ENCODE measurements around the gene SIX5.
"Not testable (repeated sequence)": the region's sequence is repeated elsewhere in the genome, so short reads cannot be mapped to it uniquely, and the experiment has no call there.

The SIX5 gene

DNA sequence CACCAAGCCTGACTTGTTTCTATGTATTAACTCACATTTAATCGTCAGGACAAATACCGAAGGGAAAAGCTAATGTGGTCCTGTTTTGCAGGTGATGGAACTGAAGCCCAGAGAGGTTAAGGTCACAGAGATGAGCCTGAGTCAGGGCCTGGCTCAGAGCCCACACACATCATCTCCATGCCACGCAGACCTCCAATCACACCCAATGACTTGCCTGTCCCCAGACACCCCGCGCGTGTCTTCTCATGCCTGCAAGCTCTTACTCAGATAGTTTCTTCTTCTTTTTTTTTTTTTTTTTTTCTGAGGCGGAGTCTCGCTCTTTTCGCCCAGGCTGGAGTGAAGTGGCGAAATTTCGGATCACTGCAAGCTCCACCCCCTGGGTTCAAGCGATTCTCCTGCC lies 16.4 kb downstream of the SIX5 start:
- no peak for DNase-seq

DNA sequence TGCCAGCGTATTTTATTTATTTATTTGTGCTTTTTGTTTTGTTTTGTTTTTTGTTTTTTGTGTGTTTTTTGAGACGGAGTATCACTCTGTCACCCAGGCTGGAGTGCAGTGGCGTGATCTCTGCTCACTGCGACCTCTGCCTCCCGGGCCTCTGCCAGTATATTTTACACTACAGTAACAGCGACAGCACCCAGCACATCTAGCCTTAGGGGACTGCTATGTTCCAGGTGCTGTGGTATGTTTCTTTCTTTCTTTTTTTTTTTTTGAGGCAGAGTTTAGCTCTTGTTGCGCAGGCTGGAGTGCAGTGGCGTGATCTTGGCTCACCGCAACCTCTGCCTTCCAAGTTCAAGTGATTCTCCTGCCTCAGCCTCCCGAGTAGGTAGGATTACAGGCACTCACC lies 17.6 kb downstream of the SIX5 start:
- not testable (repeated sequence) for DNase-seq

DNA sequence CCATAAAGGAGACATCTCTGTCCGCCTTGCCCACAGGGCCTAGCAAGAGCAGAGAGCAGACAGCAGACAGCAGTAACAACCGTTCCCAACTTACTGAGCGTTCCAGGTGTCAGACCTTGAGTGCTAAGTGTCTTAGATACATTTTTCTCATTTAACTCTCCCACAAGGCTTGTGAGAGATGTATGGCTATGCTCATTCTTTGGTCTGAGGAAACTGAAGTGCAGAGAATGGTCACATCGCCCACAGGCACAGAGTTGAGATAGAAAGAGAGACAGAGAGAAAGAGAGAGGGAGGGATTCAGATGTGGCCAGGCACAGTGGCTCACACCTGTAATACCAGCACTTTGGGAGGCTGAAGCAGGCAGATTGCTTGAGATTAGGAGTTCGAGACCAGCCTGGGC lies 21.5 kb downstream of the SIX5 start:
- DNase-seq = no peak

DNA sequence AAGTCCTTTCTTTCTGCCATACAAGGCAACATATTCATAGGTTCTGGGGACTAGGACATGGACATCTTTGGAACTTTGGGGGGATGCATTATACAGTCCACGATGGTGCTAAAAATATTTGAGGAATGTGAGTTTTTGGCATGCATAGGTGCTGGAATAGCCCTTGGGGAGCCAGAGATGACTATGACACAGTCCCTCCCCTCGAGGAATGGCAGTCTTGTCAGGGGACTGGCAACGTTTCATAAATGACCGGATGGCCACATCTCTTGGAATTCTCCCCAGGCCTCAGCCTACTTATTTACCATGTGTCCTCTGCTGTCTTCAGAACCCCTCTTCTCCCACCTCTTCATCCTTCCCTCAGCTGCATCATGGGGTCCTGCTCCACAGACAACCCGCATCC lies 22.2 kb downstream of the SIX5 start:
- DNase-seq = no peak

DNA sequence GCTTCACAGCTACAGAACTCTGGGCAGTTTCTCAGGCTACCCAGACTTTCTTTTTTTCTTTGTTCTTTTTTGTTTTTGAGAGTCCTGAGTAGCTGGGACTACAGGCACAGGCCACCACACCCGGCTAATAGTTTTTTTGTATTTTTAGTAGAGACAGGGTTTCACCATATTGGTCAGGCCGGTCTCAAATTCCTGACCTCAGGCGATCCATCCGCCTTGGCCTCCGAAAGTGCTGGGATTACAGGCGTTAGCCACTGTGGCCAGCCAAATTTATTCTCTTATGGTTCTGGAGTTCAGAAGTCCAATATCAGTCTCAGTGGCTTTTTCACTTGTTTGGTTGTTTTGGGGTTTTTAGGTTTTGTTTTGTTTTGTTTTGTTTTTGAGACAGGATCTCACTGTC lies 23.4 kb downstream of the SIX5 start:
- DNase-seq = no peak

DNA sequence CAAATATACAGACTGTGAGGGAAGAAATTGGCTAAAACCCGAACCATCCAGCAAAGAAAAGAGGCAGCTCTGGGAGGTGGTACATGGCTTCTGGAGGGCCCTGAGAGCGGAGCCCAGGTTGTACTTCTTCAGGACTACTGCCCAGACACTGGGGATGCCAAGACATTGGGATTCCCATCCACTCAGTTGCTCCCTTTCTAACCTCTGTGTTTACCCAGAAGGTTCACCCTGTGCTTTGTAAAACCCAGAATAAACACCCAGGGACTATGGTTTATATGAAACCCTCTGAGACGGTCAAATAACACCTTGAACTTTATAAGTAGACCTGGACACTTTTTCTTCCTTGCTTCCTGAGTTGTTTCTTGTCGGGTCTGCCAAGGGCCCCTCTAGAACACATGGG lies 26.1 kb downstream of the SIX5 start:
- no peak for DNase-seq

DNA sequence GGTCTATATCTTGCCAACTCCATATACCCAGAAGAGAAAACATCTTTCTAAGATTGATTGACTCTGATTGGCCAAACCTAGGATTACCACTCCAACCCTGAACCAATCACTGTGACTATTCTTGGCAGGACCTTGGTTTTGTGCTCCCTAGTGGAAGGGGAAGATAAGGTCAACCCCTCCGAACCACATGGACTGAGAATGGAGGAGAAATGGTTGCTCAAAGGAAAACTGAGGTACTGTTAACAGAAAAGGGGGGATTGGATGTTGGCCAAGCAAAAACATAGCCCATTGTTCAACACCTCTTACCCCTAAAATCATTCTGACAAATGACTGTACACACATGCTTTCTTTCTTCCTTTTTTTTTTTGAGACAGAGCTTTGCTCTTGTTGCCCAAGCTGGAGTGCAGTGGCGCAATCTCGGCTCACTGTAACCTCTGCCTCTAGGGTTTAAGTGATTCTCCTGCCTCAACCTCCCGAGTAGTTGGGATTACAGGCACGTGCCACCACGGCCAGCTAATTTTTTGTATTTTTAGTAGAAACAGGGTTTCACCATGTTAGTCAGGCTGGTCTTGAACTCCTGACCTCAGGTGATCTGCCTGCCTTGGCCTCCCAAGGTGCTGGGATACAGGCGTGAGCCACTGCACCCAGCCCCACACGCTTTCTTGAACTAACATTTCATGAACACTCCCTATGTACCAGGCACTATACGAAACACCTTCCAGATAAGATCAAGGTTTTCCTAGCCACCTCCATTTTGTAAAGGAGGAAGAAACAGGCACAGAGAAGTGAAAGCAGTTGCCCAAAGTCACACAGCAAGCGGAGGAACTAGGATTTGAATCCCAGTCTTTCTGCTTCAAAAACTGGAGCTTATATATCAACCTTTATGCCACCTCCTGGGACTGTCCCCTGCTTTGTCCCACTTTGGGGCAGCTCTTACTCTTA lies 29.3 kb downstream of the SIX5 start:
- DNase-seq = no peak

DNA sequence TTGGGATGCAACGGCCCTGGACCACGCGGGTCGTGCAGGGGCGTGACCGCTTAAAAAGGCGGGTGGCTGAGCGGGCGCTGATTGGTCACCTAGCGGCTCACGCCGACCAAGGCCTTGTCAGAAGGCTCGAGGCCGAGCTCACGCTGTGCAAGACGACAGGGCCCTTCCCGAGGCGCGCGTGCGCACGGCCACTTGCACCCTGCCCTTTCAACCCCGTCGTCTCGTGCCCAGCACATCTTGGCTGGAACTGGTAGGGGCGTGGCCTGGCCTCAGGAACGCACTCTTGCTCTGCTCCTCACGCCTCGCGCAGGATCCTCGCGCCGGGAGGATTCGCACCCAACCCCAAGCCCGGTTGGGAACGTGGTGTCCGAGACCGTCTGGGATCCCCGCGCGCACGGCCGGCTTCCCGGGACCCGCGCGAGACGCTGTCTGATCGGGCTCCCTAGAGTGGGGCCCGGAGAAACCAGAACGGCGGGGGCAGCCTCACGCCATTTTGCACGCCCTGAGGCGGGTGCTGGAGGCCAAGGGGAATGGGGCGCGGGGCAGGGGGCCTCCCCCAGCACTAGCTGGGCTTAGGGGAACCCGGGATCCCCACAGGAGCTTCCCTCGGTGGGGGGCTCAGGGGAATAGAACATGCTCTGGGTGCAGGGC lies 35.8 kb downstream of the SIX5 start, which contains the start of gene MEIOSIN:
MEIOSIN (plus strand) TSS at position 280 of the 651 bp plus-strand sequence. CDS start 1,938 bp downstream, outside the sequence.
- no peak for DNase-seq

DNA sequence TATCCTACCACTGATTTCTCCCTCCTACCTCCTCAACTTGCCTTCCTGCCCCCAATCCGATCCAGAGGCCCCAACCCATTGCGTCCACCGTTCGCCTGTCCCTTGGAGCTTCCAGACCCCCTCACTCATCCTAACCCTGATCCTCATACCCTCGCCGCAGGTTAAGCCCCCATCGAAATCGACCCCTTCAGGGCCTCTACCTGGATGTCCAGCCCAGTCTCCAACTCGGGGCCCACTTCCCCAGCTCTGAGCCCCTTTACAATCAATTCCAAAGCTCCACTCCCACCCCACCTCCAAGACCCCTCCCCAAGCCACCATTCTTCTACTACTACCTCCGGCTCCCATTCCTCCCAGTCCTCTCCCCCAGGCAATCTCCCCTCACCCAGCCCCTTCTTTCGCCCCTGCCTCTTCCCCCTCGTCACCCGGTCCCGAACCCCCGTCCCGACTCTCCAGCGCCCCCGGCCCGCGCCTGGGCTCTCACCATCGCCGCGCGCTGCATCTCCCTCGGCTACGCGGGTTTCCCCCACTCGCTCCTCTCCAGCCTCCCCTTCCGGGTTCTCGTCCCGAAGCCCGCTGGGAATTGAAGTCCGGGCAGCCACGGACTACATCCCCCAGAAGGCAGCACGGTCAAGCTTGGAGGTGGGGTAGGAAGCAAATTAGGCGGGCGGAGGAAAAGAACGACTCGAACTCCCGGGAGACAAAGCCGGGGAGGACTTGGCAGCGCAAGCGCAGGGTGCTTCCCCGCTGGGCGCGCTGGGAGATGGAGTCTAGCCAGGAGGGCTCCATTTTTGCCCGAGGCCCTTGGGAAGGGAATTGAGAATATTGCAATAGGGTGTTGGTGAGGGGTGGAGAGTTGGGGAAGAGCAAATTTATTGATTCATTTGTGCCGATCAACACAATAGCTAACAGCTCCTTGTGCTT lies 38.4 kb downstream of the SIX5 start, which contains the start of gene FBXO46:
FBXO46 (minus strand) TSS at position 529 of the 921 bp plus-strand sequence. CDS start 17,401 bp downstream, outside the sequence.
- peak; percentile 98 to 99 for DNase-seq

DNA sequence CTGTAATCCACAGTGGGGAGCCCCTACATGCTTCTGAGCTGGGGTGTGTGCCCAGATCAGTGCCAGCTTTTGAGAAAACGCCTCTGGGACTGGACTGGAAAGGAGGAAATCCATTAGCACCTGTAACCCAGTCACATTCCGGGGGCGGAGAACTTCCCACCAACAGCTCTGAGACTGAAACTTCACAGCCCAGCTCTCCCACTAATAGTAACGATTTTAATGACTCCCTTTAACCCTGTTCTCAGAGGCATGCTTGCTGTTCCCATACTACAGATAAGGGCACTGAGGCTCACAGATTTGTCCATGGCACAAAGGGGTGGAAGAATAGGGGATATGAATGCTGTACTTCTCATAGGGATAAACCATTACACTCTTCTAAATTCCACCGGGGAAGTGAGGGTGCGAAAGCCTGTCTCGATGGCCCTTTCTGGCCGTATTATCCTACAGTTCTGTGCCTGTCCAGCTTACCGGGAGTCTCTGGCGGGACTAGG lies 39.2 kb downstream of the SIX5 start:
- no peak for DNase-seq

DNA sequence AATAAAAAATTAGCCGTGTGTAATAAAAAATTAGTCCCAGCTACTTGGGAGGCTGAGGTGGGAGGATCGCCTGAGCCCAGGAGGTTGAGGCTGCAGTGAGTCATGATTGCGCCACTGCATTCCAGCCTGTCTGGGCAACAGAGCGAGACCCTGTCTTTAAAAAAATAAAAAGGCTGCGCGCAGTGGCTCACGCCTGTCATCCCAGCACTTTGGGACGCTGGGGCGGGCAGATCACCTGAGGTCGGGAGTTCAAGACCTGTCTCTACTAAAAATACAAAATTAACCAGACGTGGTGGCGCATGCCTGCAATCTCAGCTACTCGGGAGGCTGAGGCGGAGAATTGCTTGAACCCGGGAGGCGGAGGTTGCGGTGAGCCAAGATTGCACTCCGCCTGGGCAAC lies 40.4 kb downstream of the SIX5 start:
- DNase-seq = not testable (repeated sequence)

DNA sequence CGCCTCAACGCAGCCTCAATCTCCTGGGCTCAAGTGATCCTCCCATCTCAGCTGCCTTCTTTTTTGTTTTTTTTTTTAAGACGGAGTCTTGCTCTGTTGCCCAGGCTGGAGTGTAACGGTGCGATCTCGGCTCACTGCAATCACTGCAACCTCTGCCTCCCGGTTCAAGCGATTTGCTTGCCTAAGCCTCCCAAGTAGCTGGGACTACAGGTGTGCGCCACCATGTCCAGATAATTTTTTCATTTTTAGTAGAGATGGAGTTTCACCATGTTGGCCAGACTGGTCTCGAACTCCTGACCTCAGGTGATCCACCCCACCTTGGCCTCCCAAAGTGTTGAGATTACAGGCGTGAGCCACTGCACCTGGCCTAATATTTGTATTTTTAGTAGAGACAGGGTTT lies 49.0 kb downstream of the SIX5 start:
- not testable (repeated sequence) for DNase-seq

DNA sequence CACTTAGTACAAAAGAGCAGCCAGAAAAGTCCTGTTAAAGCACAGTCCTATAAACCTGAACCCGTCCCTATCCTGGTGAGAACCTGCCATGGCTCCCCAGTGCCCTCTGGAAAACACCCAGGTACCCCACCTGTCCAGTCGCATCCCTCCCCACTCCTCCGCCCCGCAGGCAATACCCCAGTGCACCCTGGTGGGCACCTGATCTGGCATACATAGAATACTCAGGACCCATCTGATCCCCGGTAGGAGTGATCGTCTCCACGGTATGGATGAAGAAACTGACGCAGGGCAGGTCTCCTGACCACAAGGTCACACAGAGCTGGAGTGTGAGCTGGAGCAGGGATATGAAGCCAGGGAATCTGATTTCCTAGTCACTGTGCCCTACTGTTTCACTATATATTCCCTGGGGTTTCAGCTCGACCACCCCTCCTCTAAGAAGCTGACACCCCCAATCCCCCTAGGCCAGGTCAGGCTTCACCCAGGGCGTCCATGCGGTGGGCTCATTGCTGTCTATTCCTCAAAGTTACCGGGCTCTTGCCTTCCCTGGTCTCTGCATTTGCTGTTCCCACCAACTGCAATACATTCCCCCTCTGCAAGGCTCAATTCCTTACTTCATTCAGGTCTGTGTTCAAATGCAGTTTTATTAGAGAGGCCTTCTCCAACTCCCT lies 50.9 kb downstream of the SIX5 start:
- no peak for DNase-seq

DNA sequence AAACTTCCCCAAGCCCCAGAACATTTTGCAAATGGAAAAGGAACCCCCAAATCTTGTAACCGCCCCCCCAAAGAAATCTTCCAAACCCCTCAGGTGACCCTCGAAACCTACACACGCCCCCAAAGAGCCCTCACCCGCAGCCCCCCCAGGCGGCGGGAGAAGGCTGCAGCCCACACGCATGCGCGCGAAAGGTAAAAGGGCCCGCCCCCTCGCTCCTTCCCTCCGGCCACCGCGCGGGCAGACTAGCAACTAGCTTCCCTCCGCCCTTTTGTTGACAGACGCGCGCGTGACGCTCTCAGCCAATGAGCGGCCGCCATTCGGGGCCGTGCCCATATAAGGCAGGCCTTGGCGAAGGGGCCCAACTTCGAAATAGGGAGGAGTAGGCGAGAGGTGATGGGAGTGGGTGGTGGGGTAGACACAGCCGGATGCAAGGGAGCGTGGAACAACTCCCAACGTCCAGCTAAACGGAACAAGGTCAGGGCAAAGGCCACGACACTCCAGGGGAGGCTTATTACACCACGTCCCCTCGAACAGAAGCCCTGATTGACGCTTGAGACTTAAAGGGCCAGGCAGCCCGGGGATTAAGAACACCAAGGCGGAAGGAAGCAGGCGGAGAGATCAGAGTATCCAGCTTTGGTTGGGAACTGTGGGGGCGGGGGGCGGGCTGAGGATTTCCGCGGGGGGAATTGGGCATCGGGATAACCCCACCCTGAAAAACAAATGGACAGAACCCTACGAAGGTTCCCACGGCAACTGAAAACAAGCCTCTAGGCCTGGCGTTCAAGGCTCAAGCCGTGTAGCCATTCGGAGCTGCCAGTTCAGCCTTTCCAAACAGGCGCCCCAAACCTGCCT lies 51.7 kb downstream of the SIX5 start:
- DNase-seq = peak; percentile 98 to 99

DNA sequence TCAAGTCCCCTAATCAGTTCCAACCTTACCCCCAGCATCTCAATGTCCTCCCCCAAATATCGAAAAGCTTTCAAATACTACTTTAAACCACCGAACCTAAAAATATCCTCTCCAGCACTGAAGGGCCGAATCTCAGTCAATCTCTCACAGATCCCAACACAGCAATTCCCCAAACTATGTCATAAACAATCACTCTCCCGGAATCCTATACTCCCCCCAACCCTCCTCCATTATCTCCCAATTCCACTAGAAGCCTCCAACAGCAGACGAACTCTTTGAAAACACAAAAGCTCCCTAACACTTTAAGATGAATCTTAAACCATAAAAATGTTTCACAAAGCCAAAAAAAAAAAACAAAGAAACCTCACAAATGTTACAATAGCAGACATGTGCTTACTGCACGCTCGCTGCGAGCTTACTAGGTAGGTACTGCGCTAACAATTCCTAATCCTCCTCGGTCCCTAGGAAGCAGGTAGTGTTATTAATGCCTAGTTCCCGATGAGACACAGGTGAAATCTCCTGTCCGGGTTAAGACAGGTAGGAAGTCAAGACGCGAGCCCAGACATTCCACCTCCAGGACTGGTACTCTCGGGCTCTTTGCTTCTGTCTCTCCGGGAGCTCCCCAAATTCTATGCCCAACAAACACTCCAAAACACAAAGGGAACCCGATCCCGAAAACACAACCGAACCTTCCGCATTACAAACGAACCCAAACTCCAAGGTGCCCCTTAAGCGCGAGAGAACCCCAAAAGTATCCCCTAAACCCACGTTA lies 52.5 kb downstream of the SIX5 start:
- no peak for DNase-seq

DNA sequence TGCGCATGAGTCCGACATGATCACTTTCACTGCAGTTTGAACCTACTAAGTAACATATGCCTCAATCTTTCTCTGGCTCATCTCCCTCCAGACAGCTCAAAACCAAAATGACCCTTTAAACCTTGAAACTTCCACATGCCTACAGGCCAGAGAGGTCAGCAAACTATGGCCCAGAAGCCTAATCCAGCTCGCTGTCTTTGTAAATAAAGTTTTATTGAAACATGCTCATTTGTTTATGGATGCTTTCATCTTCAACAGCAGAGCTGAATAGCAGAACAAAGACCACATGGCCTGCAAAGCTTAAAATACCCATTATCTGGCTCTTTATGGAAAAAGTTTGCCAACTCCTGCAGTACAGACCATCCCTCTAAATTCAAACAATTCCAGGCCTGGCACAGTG lies 53.9 kb downstream of the SIX5 start:
- no peak for DNase-seq

All from hippocampal formation (tissue), 2 donors.